Breast epithelium (tissue), 3 donors: ENCODE measurements around the gene TRNT1.

Experiments used
- POLR2AphosphoS5 ChIP-seq, 3 donors: sonication (generic); formaldehyde crosslinking; IDR thresholded peaks; one replicate each; pipeline ENCODE4 v1.6.1; 2017; ENCODE audit warnings: antibody characterized with exemption in 3 of 3
- TF ChIP-seq, protein P1 (sequence below), 3 donors: fragments of 450-650 bp; IDR thresholded peaks; one replicate each; pipeline ENCODE4 v1.5.1; 2016 to 2017; ENCODE audit warnings: antibody characterized with exemption in 3 of 3, mild to moderate bottlenecking in 3 of 3, moderate library complexity in 3 of 3

DNA sequence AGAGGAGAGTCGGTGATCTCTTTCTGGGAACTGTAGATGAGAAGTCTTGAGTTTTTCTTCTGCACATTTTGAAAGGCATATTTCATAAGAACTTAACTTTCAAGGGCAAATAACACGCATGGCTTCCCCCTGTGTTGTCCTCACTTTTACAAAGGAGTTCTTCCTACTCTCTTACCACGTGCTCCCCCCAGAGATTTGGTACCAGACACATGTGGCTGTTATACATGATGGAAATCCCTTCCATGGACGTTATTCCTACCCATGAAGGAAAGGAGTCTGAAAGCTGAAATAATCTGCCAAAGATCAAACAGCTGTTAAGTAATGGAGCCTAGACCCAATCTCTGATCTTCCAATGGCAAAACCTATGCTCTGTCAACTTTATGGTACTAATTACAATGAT, 20.9 kb upstream of the TRNT1 start:
- TF ChIP-seq, protein P1, sequence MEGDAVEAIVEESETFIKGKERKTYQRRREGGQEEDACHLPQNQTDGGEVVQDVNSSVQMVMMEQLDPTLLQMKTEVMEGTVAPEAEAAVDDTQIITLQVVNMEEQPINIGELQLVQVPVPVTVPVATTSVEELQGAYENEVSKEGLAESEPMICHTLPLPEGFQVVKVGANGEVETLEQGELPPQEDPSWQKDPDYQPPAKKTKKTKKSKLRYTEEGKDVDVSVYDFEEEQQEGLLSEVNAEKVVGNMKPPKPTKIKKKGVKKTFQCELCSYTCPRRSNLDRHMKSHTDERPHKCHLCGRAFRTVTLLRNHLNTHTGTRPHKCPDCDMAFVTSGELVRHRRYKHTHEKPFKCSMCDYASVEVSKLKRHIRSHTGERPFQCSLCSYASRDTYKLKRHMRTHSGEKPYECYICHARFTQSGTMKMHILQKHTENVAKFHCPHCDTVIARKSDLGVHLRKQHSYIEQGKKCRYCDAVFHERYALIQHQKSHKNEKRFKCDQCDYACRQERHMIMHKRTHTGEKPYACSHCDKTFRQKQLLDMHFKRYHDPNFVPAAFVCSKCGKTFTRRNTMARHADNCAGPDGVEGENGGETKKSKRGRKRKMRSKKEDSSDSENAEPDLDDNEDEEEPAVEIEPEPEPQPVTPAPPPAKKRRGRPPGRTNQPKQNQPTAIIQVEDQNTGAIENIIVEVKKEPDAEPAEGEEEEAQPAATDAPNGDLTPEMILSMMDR (IDR thresholded peaks at IDR 0.05): no peak
- TF ChIP-seq POLR2AphosphoS5 (IDR thresholded peaks at IDR 0.05): no peak
